ENCODE measurements around the gene ACYP2.

Gene ACYP2

GRCh38 chr2:54330162-54330925 lies 214.9 kb downstream of the ACYP2 start:
- peak; percentile 98 for DNase-seq
- in situ Hi-C loops (cut with HindIII; ENCODE audit: low pct_ligation_motif_present, low pct_unique_long_range_greater_than_20kb, low sequenced_read_pairs), result no loop called here

DNA sequence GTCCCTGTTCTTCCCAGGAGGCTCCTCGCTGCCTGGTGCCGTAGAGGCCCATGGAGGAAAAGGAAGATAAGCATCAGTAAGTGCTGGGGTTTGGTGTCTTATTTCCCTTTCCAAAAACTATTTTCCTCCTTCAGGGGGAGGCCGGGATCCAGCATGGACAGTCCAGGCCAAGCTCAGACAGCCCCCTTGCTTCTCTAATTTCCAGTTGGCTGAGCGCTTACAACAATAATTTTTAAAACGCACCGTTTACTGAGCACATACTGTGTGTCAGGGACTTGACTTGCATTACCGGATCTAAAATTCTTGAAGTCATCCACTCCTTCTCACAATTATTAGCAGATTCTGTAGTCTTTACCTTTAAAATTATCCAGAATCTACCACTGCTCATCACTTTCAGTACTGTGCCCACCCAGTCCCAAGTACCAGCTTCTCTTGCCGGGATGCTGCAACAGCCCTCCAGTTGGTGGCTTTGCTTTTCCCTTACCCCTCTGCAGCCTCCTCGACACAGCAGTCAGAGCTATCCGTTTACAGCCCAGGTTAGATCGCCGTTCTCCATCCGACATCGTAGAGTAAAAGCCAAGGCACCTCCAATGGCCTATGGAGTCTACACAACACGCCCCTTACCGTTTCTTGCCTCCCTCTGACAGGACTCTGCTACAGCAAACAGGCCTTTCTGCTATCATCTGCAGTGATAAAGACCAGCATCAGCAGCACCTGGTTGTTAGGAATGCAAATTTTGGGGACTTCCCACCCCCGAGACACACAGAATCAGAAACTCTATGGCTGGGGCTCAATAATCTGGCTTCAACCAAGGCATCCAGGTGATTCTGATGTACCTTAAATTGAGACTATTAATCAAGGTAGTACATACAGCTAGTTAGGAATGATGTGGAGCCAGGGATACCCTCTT lies 215.8 kb downstream of the ACYP2 start:
- DNase-seq, result no peak
- in situ Hi-C loops (cut with HindIII; ENCODE audit: low pct_ligation_motif_present, low pct_unique_long_range_greater_than_20kb, low sequenced_read_pairs), result no loop called here

GRCh38 chr2:54332386-54332785 lies 217.0 kb downstream of the ACYP2 start:
- no peak for DNase-seq
- in situ Hi-C loops (cut with HindIII; ENCODE audit: low pct_ligation_motif_present, low pct_unique_long_range_greater_than_20kb, low sequenced_read_pairs), result no loop called here

DNA sequence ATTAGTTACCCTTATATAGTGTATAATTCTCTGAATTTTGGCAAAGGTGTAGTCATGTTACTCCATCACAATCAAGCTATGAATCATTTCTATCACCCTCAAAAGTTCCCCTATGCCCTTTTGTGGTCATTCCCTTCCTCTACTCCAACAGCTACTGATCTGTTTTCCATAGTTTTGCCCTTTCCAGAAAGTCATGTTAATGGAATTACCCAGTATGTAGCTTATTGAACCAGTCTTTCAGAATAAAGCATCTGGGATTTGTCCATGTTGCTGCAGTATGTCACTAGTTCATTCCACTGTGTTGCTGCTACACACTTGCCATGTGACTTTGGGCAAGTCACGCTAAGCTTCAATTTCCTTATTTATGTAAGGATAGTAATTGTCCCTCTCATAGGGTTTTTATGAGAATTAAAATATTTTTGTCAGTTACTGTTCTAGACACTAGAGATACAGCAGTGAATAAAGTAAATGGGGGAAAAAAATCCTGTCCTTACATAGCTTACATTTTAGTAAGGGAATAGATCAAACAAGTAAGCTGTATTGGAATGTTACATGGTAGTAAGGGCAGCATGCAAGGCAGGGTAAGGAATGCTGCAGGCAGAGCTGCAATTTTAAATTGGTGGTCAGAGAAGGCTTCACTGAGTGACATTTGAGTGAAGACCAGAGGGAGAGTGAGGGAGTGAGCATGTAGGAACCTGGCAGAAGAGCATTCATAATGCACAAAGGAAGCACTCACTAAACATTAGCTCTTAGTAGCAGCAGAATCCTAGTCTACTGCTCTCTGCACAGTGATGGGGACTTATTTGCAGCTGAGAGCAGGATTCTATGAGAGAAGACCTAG lies 220.9 kb downstream of the ACYP2 start:
- in situ Hi-C loops (cut with HindIII; ENCODE audit: low pct_ligation_motif_present, low pct_unique_long_range_greater_than_20kb, low sequenced_read_pairs), result no loop called here
- DNase-seq, result no peak

GRCh38 chr2:54336977-54337255 lies 221.5 kb downstream of the ACYP2 start:
- in situ Hi-C loops (cut with HindIII; ENCODE audit: low pct_ligation_motif_present, low pct_unique_long_range_greater_than_20kb, low sequenced_read_pairs), result no loop called here
- no peak for DNase-seq

DNA sequence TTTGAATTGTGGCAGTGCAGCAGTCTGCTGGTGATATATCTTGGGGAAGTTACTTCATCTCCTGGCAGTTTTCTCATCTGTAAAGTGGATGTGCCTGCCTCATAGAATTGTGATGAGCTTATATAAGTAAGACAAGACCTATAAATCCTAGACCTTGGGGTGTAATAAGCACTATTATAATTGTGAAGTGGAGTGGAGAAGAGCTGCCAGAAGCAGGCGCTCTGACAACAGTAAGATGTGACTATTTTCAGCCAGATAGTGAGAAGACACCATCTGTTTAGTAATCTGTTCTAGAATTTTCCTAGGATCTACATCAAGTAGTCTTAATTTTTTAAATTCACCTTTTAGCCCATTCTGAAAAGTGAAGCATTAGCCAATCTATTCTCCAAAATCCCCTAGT lies 226.2 kb downstream of the ACYP2 start:
- in situ Hi-C loops (cut with HindIII; ENCODE audit: low pct_ligation_motif_present, low pct_unique_long_range_greater_than_20kb, low sequenced_read_pairs), result no loop called here
- DNase-seq, result no peak

GRCh38 chr2:54342603-54343002 lies 227.2 kb downstream of the ACYP2 start:
- in situ Hi-C loops (cut with HindIII; ENCODE audit: low pct_ligation_motif_present, low pct_unique_long_range_greater_than_20kb, low sequenced_read_pairs), result no loop called here
- no peak for DNase-seq

GRCh38 chr2:54347622-54348021 lies 232.2 kb downstream of the ACYP2 start:
- in situ Hi-C loops (cut with HindIII; ENCODE audit: low pct_ligation_motif_present, low pct_unique_long_range_greater_than_20kb, low sequenced_read_pairs), result no loop called here
- peak; percentile 71 for DNase-seq

- in situ Hi-C loops (cut with HindIII; ENCODE audit: low pct_ligation_motif_present, low pct_unique_long_range_greater_than_20kb, low sequenced_read_pairs), result no loop called here
- peak; percentile 27 for DNase-seq
Measured at GRCh38 chr2:54348646-54349045, 233.2 kb downstream of the ACYP2 start.

- in situ Hi-C loops (cut with HindIII; ENCODE audit: low pct_ligation_motif_present, low pct_unique_long_range_greater_than_20kb, low sequenced_read_pairs), result no loop called here
- DNase-seq, result no peak
Measured at GRCh38 chr2:54350426-54350825, 235.0 kb downstream of the ACYP2 start.

- no peak for DNase-seq
- in situ Hi-C loops (cut with HindIII; ENCODE audit: low pct_ligation_motif_present, low pct_unique_long_range_greater_than_20kb, low sequenced_read_pairs), result no loop called here
Measured at GRCh38 chr2:54353216-54353615, 237.8 kb downstream of the ACYP2 start.

Data from ACHN (cell line).